ENCODE results near the gene CCND2.

DNA sequence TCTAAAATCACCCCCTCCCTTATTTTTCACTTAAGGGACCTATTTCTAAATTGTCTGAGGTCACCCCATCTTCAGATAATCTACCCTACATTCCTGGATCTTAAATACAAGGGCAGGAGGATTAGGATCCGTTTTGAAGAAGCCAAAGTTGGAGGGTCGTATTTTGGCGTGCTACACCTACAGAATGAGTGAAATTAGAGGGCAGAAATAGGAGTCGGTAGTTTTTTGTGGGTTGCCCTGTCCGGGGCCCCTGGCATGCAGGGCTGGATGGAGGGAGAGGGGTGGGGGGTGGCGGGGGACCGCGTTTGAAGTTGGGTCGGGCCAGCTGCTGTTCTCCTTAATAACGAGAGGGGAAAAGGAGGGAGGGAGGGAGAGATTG is 300 bp upstream of the CCND2 start:
- TF ChIP-seq RAD21 (IDR thresholded peaks at IDR 0.05 in 1 of 2, conservative IDR thresholded peaks at IDR 0.05 in 1 of 2; ENCODE audit: low read depth in 2 of 2, low read length in 2 of 2), result no peak
- peak; percentile 10 for TF ChIP-seq EZH2 (IDR thresholded peaks at IDR 0.05; ENCODE audit: low read depth, low read length, severe bottlenecking)
- no peak for TF ChIP-seq SIN3A (conservative IDR thresholded peaks at IDR 0.05 in 1 of 2, IDR thresholded peaks at IDR 0.05 in 1 of 2; ENCODE audit: low read depth in 1 of 2, low read length in 2 of 2)
- TF ChIP-seq TCF12 (IDR thresholded peaks at IDR 0.05; ENCODE audit: low read depth, low read length), result no peak
- TF ChIP-seq NRF1 (IDR thresholded peaks at IDR 0.05; ENCODE audit: low read depth, low read length), result no peak
- TF ChIP-seq, protein P1, sequence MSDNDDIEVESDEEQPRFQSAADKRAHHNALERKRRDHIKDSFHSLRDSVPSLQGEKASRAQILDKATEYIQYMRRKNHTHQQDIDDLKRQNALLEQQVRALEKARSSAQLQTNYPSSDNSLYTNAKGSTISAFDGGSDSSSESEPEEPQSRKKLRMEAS (IDR thresholded peaks at IDR 0.05), result no peak
- no peak for TF ChIP-seq RFX5 (IDR thresholded peaks at IDR 0.05; ENCODE audit: borderline replicate concordance, low read depth, low read length)
- TF ChIP-seq POLR2AphosphoS5 (IDR thresholded peaks at IDR 0.05; ENCODE audit: low read depth, low read length), result no peak
- TF ChIP-seq, protein P2, sequence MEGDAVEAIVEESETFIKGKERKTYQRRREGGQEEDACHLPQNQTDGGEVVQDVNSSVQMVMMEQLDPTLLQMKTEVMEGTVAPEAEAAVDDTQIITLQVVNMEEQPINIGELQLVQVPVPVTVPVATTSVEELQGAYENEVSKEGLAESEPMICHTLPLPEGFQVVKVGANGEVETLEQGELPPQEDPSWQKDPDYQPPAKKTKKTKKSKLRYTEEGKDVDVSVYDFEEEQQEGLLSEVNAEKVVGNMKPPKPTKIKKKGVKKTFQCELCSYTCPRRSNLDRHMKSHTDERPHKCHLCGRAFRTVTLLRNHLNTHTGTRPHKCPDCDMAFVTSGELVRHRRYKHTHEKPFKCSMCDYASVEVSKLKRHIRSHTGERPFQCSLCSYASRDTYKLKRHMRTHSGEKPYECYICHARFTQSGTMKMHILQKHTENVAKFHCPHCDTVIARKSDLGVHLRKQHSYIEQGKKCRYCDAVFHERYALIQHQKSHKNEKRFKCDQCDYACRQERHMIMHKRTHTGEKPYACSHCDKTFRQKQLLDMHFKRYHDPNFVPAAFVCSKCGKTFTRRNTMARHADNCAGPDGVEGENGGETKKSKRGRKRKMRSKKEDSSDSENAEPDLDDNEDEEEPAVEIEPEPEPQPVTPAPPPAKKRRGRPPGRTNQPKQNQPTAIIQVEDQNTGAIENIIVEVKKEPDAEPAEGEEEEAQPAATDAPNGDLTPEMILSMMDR (IDR thresholded peaks at IDR 0.05; ENCODE audit: control extremely low read depth in 1 of 3, insufficient read depth in 1 of 3, low read depth in 1 of 3, low read length in 3 of 3), result no peak
- TF ChIP-seq POLR2A (IDR thresholded peaks at IDR 0.05; ENCODE audit: control extremely low read depth in 1 of 2, low read depth in 2 of 2, low read length in 2 of 2), result no peak
- no peak for TF ChIP-seq CHD2 (IDR thresholded peaks at IDR 0.05; ENCODE audit: low read length)
- no peak for TF ChIP-seq GABPA (IDR thresholded peaks at IDR 0.05; ENCODE audit: borderline replicate concordance, insufficient read depth, low read length)
